ENCODE data around the gene ZNF487.

DNA sequence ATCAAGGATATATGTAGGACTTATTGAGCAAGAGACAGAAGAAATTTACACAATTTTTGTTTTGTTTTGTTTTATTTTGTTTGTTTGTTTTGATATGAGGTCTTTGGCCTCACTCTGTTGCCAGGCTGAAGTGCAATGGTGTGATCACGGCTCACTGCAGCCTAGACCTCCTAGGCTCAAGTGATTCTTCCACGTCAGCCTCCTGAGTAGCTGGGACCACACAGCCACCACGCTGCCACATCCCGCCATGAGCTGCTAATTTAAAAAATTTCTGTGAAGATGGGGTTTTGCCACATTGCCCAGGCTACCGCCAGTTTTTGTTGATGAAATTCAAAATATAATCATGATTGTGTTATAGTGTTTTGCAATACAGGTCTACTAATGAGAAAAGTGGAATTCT is 54.9 kb downstream of the ZNF487 start:
- TF ChIP-seq POLR2AphosphoS5 (IDR thresholded peaks at IDR 0.05; ENCODE audit: borderline replicate concordance, low read depth, low read length) (no peak), EZH2 (IDR thresholded peaks at IDR 0.05) (no peak)
